ENCODE measurements around the gene SERGEF. TPM values are rescaled to one million over a fixed set of nuclear protein-coding genes. Genes with fewer than 3 reads are reported as not detected.
"Not testable (repeated sequence)": the region's sequence is repeated elsewhere in the genome, so short reads cannot be mapped to it uniquely, and the experiment has no call there.

Gene SERGEF
- total RNA-seq, 1 donor from 2014 or later, result 20.5 TPM

DNA sequence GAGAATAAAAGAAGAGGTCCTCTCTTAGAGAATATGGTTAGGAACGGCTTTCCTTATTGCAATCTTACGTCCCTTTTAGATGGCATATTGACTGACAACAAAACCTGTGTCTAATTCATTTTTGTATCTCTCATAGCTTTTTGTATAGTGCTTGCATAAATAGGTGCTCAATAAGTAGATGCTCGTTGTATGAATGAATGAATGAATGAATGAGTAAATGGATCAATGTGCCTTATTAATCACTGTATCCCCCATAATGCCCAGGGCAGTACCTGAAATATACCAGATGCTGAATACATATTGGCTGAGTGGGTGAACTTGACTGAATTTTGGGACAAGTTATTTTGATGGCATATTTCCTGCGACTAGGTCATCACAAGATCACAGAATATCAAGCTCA is 97.9 kb downstream of the SERGEF start:
- DNase-seq (ENCODE audit: low spot score), result no peak

DNA sequence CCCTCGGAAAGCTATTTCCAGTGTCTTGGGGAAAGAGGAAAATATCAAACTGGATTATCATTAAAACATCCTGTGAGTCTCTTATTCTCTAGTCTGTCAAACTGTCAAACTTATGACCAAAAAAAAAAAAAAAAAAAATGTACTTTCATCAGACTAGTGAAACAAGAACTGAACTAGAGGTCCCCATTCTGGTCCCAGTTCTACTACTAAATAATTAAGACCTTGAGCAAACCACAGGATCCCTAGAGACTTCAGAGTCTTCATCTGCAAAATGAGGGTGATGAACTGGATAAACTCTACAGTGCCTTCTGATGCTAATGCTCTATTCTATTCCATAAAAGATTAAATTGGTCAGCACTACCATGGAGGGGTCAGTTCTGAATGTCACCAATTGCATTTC is 105.8 kb downstream of the SERGEF start:
- DNase-seq (ENCODE audit: low spot score), result no peak

DNA sequence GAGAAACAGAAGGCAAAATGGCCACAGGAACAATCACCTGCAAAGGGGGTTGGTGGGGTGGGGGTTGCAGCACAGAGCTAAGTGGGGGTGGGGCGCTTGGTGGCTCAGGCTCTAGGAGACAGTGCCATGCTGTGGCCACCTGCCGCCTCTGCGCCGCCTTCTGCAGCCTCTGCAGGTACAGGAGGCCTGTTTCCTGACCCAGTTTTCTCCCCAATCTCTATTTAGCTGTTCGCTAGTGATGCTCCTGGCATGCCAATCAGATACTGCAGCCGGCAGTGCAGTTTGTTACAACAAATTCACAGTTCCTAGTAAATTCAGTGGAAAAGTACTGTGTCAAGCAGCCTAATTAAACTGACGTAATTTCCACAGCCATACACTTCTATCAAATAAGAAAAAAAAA is 106.4 kb downstream of the SERGEF start:
- DNase-seq (ENCODE audit: low spot score), result no peak

DNA sequence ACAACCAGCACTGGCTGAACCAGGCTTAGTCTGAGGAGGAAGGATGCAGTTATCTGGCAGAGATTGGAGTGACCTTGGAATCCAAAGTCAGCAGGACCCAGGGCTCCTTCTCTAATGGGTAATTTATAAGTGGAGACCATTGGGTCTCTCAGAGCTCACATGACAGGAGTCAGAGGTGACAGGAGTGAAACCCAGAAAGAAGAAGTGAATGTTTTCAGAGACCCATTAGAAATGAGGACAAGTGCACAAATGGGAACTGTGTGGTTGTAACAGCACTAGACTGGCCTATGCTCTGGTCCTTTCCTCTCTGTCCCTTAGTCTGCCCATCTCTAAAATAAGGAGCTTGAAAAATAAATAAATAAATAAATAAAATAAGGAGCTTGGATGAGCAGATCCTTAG is 107.4 kb downstream of the SERGEF start:
- no peak for DNase-seq (ENCODE audit: low spot score)

DNA sequence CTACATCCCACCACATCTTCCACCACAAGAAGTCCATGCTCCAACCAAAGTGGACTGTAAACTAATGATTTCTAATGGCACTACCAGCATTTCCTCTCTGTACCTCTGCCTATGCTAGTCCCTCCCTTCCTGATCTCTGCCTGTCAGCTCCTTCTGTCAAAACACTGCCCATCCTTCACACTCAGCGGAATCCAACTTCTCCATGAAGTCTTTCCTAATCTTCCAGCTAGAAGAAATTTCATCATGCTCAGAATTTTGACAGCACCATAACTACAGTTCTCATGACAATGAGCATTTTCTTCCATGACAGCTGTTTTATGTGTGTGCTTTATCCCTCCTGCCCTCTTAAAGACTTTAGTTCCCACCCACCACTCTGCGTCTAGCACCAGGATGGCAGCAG is 111.4 kb downstream of the SERGEF start:
- no peak for DNase-seq (ENCODE audit: low spot score)

DNA sequence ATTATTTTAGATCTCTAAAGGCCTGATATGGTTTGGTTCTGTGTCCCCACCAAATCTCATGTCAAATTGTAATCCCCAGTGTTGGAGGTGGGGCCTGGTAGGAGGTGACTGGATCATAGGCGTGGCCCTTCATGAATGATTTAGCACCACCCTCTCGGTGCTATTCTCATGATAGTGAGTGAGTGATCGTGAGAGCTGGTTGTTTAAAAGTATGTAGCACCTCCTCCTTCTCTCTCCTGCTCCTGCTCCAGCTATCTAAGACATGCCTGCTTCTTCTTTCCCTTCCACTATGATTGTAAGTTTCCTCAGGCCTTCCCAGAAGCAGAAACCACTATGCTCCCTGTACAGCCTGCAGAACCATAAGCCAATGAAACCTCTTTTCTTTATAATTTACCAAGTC is 114.1 kb downstream of the SERGEF start:
- no peak for DNase-seq (ENCODE audit: low spot score)

DNA sequence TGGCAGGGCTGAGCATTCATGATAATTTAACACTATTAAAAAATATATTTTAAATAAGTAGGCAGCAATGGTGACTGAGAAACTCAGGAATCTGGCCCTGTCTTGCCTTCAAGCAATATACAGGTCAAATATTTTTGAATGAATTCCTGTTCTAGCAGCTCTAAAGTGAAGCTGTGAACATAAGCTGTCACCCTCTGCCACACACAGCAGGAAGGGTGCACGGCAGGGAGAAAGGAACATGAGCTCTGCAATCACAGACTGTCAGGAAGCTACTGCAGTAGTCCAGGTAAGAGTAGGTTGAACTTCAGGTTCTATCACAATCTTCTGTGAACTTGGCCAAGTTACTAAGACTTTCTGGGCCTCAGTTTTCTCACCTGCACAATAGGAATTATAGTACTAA is 114.8 kb downstream of the SERGEF start:
- DNase-seq (ENCODE audit: low spot score), result no peak

DNA sequence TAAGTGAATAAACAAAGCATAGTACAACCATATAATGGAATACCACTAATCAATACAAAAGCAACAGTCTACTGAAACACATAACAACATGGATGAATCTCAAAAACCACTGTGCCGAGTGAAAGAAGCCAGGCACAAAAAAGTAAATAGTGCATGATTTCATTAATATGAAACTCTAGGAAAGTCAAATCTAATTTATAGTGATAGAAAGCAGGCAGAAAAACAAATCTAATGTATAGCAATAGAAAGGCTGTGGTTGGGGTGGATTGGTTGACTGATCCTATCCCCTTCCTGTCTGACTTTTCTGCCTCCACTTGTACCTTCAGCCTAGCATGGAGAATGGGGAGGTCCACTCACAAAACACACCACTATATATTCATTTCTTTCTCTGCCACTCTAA is 115.4 kb downstream of the SERGEF start:
- DNase-seq (ENCODE audit: low spot score), result no peak

DNA sequence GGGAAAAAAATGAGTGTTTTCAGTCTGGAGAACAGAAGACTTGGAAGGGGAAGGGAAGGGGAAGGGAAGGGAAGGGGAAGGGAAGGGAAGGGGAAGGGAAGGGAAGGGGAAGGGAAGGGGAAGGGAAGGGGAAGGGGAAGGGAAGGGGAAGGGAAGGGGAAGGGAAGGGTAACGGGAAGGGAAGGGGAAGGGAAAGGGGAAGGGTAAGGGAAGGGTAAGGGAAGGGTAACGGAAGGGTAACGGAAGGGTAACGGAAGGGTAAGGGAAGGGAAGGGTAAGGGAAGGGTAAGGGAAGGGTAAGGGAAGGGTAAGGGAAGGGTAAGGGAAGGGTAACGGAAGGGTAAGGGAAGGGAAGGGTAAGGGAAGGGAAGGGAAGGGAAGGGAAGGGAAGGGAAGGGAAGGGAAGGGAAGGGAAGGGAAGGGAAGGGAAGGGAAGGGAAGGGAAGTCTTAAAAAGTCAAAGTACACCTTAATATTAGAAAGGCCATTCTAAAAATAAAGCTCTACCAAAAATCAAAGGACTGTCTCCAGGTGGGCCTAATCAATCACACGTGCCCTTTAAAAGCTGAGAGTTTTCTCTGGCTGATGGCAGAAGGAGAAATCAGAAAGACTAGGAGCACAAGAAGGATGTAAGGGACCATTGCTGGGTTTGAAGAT is 116.2 kb downstream of the SERGEF start:
- not testable (repeated sequence) for DNase-seq (ENCODE audit: low spot score)

DNA sequence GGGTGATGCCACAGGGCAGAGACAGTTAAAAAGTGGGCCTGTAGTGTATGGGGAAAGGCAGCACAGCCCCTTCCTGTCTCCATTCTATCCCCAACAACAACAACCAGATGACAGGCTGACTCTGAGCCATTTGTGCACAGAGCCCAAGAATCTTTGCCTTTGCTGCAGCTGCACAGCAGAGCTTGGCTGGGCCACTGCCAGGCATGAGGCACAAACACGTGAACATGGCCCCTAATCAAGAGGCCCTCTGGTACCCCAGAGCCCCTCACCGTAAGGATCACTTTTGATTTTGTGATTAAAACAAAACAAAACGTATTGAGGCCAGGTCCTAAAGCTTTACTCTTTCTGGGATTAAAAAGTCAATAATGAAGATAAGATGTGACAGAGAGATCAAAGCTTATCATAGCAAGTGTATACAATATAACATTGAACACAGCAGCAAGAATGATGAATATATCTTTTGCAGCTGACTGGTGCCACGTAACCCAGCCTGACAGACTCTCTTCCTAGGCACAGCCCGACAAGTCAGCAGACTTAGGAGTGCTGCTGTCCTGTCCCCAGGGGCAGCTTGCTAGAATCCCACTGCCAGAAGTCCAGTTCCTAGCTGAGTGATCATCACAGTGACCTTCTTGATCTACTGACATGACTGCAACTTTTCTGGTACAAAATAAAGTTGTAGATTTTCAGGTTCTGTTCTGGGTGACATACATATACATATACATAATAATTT is 117.8 kb downstream of the SERGEF start:
- DNase-seq (ENCODE audit: low spot score), result no peak

DNA sequence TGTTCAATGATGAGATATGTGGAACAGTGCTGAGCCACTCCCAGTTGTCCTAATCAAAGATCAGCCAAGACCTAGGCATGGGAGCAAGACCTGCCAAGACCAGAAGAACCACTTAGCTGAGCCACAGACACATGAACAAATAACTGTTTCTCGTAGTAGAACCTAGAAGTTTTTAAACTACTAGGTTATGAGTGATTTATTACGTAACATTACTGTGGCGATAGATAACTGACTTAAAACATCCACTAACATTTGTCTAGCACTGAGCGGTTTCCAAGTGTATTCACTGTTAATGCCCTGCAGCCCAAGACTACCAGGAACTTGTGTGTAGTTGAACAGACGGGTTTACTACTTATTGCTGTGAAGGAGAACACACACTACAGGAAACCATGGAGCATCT is 120.4 kb downstream of the SERGEF start:
- DNase-seq (ENCODE audit: low spot score), result no peak

DNA sequence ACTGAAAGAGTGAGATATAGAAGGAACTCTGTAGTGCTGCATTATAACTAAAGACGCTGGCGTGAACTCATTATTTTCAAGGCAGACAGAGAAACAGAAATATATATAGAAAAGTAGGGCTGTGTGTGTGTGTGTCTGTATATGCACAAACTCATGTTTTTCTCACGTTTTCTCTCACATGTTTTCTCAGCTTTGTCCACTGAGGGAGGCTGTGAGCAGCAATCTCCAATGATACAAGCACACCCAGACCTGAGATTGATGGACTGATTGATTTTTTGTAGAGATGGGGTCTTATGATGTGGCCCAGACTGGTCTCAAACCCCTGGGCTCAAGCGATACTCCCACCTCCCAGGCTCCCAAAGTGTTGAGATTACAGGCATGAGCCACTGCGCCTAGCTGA is 122.5 kb downstream of the SERGEF start:
- no peak for DNase-seq (ENCODE audit: low spot score)

DNA sequence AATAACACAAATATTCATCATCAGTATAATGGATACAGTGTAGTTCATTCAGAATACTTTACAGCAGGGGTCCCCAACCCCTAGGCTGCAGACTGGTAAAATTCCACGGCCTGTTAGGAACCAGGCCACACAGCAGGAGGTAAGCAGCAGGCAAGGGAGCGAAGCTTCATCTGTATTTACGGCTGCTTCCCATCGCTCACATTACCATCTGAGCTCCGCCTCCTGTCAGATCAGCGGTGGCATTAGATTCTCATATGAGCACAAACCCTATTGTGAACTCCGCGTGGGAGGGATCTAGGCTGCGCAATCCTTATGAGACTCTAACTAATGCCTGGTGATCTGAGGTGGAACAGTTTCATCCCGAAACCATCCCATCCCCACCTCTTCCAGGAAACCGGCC is 125.1 kb downstream of the SERGEF start:
- no peak for DNase-seq (ENCODE audit: low spot score)

DNA sequence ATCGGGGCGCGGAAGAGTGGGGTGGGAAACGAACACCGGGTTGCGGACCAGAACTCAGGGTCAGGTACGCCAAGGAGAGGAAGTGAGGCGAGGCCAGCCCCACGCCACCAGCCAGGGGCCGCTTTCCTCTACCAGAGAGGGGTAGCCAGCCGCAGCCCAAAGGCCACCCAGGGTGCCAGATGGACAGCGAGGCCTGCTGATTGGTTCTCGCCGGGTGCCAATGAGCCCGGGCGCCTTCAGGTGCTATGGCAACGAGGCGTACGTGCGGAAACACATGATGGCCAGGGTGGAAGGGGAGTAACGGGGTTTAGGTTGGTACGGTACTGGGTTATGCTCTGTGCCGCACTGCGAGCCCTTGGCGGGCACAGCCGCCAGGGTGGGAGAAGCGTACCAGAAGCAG is 128.9 kb downstream of the SERGEF start:
- no peak for DNase-seq (ENCODE audit: low spot score)

DNA sequence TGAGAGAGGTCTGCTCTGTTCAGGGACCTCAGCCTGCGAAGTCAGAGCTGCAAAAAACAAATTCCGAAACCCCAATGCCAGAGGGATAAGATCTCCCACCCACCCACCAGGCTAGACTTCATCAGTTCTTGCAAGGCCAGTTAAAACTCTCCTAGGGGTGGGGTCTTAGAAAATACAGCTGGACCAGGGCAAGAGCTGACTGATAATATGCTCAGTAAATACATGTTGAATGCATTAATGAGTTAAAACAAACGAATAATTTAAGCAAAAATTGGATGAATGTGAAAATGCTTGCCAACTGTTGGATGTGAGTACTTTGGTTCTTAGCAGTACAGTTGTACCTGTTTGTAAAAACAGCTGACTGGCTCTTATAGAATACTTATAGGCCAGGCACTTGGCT is 129.8 kb downstream of the SERGEF start:
- no peak for DNase-seq (ENCODE audit: low spot score)

DNA sequence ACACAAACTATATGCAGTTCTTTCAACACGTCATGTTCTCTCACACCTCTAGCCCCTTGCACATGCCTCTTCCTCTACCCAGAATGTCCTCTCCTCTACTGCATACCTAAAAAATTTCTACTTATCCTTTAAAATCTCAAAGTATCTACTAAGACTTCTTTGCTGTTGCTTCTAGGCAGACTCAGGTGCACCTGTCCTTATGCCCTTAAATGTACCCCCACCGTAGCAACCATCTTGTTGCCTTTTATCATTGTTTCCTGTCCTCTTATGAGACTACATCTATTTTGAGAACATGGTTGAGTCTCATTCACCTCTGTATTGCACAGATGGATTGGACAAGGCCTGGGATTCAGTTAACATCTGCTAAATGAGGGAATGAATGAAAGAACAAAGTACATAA is 134.1 kb downstream of the SERGEF start:
- DNase-seq (ENCODE audit: low spot score), result no peak

DNA sequence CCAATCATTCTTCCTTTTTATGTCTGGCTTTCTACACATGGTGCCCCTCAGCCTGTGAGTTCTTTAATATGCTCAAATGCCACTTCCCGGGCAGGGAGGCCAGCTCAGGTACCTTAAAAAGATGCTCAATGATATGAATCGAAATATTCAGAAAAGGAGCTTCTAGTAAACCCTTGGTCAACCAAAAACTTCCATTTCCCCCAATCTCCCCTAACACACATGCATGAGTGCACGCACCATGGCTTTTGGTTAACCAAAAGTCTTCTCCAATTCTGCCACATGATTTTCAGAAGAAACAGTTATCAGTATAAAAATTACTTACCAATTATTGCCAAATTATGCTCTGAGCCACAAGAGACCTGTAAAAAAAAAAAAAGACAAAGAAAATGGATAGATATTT is 135.0 kb downstream of the SERGEF start:
- DNase-seq (ENCODE audit: low spot score), result no peak

DNA sequence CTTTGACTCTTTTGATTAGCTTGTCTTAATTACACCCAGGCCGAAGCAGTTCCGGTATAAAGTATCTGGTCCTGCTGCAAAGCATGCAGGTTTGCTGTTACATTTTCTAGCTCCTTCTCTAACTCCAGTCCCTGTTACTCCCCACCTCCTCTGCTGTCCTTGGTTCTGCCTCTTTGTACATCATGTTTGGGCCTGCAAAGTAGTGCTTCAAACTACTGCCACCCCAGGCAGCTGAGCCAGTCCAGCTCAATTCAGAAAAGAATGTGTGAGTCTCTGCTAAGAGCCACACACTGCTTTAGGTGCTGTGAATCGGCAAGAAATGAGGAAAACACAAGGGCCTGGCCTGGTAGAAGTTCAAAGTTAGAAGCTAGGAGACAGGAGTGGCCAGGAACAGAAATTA is 136.0 kb downstream of the SERGEF start:
- DNase-seq (ENCODE audit: low spot score), result peak; percentile 35

DNA sequence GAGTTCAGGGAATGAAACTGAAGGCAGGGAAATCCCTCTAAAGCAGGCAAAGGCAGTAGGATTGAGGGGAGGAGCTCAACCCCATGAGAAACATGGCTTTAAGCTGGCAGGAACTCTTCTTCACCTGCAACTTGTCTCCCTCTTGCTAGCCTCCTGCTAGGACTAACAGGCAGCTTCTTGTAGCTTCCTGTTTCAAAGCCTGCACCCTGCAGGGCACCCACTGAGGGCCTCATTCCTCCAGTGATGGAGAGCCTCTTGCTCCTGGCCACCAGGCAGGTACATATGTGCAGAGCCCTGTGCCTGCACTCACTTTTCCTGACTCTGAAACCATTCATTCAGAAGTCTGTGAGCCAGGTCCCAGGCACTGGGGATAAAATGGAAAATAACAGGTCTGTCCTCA is 137.0 kb downstream of the SERGEF start:
- DNase-seq (ENCODE audit: low spot score), result no peak

DNA sequence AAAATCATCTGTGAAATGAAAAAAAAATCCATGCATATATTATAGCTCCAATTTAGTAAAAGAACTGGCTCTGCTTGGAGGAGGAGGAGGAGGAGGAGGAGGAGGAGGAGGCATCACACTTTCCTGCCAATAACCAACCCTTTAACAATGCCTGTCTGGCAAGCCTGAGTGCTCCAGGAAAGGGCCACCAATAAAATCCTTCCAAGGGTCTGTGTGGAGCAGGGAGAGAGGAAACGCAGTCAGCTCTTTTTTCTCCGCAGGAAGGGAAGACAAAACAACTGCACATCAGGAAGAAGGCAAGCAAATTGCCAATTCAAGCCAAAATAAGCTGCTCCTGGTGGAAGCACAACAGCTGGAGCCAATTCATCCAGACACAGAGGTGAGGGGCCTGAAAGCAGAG is 139.3 kb downstream of the SERGEF start:
- DNase-seq (ENCODE audit: low spot score), result no peak

DNA sequence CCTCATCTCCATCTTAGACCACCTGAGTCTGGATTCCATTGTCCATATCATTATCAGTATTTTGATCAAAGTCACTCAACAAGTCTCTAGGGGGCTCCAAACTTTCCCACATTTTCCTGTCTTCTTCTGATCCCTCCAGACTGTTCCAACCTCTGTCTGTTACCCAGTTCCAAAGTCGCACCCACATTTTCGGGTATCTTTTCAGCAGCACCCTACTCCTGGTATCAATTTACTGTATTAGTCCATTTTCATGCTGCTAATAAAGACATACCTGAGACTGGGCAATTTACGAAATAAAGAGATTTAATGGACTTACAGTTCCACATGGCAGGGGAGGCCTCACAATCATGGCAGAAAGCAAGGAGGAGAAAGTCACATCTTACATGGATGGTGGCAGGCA is 144.4 kb downstream of the SERGEF start:
- DNase-seq (ENCODE audit: low spot score), result not testable (repeated sequence)

DNA sequence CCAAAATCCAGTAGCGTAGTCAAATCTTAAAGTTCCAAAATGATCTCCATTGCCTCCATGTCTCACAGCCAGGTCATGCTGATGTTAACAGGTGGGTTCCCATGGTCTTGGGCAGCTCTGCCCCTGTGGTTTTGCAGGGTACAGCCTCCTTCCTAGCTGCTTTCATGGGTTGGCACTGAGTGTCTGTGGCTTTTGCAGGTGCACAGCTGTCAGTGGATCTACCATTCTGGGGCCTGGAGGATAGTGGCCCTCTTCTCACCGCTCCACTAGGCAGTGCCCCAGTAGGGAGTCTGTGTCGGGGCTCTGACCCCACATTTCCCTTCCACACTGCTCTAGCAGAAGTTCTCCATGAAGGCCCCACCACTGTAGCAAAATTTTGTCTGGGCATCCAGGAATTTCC is 145.5 kb downstream of the SERGEF start:
- DNase-seq (ENCODE audit: low spot score), result no peak

DNA sequence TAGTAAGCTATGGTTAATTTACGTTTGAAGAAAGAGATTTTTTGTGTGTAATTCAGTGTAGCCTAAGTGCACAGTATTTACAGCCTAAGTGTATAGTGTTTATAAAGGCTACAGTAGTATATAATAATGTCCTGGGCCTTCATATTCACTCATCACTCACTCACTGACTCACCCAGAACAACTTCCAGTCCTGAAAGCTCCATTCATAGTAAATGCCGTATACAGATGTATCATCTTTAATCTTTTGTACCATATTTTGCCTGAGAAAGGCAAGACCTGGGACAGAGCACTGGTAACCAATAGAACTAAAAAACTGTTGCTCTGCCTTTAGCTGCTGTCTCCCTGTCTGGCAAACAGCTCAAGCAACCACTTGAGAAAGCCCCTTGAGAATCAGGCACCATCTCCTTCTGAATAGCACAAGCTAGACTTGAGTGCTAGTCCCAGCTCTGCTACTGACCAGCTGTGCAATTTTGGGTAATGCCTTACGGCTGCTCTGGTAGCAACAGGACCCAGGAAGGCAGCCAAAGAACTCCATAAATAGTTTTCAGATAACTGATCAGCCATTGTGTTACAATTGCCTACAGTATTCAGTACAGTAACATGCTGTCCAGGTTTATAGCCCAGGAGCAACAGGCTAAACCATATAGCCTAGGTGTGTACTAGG is 146.9 kb downstream of the SERGEF start:
- no peak for DNase-seq (ENCODE audit: low spot score)

Data from umbilical cord (tissue), 2 donors.